HG03025 (cell line): ENCODE data around the gene RAPGEF2.
"Not testable (repeated sequence)": the region's sequence is repeated elsewhere in the genome, so short reads cannot be mapped to it uniquely, and the experiment has no call there.

ENCODE experiments used
- ATAC-seq: cut with Tn5 transposase; IDR thresholded peaks from one replicate; pipeline ENCODE4 v1.9.1; 2021; ENCODE audit warnings: mild to moderate bottlenecking, moderate library complexity; ENCODE audit not compliant: unreplicated experiment, low FRiP score

Gene RAPGEF2

DNA sequence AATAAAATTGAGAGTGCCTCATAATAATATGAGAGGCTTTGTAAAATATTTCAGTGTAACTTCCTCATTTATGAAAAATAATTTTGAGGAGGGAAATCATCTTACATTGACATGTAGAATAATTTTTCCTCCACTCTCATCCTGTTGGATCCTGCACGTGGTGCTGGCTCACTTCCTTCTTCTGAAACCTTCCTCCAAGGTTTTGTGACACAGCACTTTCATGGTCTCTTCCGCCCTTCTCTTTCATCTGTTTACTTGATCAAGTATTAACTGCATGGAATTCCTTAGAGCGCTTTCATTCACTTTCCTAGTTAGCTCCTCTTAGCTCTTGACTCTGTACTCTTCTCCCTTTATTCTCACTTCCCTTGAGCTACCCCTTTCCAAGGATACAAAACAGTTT is 246.5 kb downstream of the RAPGEF2 start:
- no peak for ATAC-seq

DNA sequence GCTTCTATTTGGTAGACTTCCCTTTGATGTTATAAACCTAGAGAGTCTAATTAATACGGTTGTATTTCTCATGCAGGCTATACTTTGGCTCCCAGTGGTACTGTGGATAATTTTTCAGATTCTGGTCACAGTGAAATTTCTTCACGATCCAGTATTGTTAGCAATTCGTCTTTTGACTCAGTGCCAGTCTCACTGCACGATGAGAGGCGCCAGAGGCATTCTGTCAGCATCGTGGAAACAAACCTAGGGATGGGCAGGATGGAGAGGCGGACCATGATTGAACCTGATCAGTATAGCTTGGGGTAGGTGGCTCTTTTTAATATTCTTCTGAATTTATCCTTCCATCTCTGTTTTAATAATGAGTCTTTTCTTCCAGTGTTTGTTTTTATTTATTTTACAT is 249.7 kb downstream of the RAPGEF2 start:
- ATAC-seq, result no peak

DNA sequence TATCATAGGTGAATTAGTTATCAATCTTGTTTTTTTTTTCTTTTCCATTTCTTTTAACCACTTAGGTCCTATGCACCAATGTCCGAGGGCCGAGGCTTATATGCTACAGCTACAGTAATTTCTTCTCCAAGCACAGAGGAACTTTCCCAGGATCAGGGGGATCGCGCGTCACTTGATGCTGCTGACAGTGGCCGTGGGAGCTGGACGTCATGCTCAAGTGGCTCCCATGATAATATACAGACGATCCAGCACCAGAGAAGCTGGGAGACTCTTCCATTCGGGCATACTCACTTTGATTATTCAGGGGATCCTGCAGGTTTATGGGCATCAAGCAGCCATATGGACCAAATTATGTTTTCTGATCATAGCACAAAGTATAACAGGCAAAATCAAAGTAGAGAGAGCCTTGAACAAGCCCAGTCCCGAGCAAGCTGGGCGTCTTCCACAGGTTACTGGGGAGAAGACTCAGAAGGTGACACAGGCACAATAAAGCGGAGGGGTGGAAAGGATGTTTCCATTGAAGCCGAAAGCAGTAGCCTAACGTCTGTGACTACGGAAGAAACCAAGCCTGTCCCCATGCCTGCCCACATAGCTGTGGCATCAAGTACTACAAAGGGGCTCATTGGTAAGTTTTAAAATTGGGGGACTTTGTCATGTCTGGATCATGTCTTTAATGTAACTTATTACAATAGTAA is 250.7 kb downstream of the RAPGEF2 start:
- ATAC-seq, result no peak

DNA sequence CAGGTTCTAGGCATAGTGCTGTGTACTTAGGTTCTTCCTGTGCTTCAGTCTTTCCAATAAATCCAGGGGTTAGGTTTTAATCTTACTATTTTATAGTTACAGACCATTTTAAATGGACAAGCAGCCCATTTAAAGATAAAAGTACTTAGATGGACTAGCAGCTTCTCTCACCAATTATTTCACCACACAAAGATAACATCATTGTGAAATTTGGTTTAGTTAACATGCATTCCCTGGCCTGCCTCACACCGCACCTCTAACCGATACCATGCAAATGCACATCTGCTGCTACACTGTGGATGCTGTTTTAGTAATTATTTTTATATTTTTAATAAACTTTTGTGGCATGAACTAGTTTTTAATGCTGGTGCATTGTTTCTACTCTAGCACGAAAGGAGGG is 252.6 kb downstream of the RAPGEF2 start:
- no peak for ATAC-seq

DNA sequence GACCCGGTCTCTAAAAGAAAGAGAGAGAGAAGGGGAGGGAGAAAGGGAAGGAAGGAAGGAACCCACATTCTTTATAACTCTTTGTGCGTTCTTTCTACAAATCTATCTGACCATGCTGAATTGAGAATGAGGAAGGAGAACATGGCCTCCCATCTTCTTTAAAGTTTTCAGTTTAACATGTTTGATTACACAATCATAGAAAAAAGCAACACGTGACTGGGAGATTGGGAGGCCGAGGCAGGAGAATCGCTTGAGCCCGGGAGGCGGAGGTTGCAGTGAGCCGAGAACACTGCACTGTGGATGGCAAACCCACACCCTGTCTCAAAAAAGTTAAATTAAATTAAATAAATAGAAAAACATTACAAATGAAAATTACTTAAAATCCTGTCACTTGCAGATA is 254.5 kb downstream of the RAPGEF2 start:
- no peak for ATAC-seq

DNA sequence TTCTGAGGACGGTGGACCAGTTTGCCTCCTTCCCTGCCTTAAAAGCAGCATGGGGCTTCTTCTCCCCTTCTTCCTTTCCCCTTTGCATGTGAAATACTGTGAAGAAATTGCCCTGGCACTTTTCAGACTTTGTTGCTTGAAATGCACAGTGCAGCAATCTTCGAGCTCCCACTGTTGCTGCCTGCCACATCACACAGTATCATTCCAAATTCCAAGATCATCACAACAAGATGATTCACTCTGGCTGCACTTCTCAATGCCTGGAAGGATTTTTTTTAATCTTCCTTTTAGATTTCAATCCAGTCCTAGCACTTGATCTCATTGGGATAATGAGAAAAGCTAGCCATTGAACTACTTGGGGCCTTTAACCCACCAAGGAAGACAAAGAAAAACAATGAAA is 255.3 kb downstream of the RAPGEF2 start:
- ATAC-seq, result no peak

DNA sequence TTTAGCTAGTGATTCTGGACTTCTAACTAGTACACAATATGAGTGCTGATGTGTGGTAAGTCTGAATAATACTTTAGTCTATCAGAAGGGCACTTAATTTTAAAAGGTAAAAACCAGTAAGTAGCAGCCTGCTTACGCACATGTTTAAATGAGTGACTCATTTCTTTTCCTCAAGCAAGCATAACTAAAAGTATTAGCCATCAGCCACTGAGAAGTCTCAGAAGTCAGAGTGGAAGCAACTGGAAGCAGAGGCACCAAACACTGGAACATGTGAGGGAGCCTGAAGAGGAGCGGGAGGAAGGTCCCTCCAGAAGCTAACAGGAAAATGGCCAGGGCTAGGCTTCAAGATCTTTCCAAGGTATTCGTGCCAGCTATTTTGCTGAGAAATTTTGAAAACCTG is 257.7 kb downstream of the RAPGEF2 start:
- ATAC-seq, result no peak

DNA sequence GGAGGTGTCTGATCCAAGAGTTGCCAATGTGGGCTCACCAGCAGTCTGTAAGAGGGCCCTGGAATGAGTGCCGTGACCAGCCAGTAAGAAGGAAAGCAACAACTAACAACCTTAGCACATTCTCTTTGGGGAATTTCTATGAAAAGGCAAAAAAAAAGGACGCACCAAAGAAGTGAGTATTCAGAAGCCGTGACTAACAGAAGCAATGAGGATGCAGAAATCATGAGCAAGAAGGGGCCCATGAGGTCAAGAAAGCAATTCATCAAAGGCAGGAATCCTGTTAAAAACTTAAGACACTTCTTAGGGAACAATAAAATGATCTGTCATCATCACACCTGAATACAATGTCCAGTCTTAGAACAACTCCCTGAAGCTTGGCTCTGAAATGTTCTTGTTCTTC is 260.5 kb downstream of the RAPGEF2 start:
- no peak for ATAC-seq

DNA sequence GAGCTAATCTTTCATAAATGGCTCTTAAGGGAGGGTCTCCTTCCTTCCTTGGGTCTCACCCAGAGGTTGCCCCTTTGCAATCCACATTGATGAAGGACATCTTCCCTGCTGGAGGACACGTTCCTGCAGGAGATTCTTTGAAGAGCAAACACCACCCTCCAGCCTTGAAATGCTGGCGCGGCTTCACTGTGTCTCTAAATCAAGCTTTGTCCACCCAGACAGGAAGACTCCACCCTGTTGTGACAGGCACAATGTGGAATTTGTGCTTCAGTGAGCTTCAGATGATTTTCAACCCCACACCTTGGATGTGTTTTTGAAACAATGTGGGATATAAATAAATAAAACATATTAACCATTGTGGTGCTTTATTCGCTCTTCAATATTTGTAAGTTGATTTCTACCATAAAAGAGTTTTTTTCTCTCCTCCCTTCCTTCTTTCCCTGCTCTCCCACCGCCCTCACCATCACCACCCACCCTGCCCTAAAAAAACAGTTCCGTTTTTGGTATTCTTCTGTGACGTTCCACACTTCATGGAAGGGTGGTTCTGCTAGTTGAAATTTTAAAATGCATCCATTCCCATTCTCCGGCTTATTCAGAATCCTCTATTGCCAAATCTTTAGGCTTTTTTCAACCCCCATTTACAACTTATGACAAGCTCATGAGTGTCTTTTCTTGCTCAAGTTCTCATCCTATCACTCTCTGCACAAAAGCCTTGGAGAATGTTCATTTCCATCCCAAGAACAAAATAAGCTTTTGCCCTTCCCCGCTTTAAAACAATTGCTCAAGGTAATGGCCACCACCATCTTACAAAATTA is 264.3 kb downstream of the RAPGEF2 start:
- no peak for ATAC-seq

DNA sequence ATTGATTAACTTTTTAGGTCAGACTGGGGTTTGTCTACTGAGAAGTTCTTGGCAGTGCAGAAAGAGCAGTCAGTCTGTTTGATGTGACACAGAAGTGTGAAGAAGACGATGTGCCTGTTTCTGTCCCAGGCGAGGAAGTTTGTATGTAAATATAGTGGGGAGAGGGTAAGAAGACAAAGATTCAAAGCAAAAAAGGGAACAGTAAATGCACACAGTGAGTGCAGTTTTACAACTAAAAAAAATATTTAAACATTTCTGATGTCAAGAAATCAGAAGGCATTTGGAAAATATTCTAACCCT is 264.9 kb downstream of the RAPGEF2 start:
- no peak for ATAC-seq

DNA sequence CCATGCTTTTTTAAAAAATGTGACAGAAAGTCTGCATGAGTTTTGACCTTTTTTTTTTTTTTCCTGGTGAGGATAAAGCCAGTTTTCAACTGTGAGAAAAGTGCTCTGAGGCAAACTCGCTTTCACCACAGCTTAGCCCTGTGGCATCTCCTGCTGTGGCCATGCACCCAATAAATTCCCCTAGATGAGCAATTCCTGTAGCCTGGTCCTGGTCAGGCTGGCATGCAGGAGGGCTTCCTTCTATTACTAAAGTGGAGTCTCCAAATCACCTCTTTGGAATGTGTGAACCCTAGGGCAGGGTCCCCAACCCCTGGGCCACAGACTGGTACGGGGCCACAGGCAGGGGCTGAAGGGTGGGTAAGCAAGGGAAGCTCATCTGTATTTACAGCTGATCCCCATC is 265.4 kb downstream of the RAPGEF2 start:
- no peak for ATAC-seq

DNA sequence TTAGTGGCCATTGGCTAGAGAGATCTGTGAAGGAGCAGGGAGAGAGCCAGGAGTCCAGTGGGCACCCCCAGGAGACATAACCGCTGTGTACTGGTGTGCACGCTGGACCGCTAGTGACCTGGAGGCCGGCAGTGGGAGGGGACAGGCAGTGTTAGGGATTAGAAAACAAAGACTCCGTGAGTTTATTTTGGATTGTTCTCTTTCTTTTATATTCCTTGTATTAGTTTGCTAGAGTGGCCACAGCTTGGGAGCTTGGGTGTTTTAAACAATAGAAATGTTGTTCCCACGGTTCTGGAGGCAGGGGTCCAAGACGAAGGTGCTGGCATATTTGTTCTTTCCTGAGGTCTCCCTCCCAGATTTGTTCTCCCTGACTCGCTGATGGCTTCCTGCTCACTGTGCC is 266.4 kb downstream of the RAPGEF2 start:
- ATAC-seq, result no peak

DNA sequence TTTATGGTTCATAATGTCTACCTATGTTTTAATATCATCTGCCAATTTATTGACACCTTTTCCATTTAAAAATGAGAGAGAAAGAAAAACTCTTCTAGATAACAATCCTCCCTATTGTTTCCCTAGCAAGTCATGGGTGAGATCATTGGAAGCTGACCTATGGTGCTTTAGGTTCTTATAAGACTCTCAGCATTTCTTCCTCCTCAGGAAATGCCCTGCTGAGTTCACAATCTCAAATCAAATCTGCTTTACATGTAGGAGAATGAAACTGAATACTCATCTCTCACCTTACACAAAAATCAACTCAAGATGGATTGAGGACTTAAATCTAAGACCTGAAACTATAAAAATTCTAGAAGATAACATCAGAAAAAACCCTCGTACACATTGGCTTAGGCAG is 267.4 kb downstream of the RAPGEF2 start:
- ATAC-seq, result no peak

DNA sequence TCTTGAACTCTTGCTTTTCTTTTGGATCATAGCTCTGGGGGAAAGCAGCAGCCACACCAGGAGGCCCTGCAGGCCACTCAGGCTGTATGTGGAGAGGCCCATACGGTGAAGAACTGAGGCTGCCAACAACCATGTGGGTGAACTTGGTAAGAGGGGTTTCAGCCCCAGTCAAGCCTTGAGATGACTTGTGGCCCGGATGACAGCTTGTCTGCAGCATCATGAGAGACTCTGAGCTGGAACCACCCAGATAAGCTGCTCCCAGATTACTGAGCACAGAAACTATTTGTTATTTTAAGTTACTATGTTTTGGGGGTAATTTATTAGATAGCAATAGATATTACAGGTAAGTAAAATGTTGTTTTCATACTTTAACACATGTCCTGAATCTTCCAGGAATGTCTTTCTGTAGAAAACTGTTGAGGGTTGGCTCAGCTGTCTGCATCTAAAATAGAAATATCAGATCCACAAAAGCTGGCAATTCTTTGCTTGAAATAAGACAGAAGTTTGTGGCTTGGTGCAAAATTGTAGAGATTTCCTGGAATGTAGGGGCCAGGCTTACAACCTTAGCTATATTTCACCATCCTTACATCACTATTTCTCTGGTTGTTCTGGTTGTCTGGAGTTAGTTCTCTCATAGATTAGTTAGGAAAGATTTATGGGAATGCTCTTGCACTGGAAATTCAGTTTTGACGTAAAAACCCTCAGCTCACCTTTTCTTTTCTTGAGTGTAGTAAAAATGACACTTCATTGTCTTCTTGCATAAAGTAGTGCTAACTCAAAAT is 272.1 kb downstream of the RAPGEF2 start:
- no peak for ATAC-seq

DNA sequence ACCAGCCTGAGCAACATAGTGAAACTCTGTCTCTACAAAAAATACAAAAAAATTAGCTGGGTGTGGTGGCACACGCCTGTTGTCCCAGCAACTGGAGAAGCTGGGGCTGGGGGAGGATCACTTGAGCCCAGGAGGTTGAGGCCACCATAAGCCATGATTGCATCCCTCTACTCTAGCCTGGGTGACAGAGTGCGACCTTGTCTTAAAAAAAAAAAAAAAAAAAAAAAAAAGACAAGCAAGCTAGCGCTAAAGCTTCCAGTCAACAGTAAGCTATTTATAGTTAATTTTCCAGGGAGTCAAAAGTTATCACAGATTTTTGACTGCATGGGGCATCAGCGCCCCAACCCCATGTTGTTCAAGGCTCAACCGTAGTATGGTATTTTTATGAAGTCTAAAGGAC is 273.4 kb downstream of the RAPGEF2 start:
- no peak for ATAC-seq

DNA sequence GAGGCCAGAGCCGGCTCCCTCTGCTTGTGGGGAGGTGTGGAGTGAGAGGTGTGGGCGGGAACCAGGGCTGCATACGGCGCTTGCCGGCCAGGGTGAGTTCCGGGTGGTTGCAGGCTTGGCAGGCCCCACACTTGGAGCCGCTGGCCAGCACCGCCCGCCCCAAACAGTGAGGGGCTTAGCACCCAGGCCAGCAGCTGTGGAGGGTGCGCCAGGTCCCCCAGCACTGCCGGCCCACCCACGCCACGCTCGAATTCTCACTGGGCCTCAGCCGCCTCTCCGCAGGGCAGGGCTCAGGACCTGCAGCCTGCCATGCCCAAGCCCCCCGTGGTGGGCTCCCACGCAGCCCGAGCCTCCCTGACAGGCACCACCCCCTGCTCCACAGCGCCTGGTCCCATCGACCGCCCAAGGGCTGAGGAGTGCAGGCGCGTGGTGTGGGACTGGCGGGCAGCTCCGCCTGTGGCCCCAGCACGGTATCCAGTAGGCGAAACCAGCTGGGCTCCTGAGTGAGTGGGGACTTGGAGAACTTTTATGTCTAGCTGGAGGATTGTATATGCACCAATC is 275.3 kb downstream of the RAPGEF2 start:
- no peak for ATAC-seq

DNA sequence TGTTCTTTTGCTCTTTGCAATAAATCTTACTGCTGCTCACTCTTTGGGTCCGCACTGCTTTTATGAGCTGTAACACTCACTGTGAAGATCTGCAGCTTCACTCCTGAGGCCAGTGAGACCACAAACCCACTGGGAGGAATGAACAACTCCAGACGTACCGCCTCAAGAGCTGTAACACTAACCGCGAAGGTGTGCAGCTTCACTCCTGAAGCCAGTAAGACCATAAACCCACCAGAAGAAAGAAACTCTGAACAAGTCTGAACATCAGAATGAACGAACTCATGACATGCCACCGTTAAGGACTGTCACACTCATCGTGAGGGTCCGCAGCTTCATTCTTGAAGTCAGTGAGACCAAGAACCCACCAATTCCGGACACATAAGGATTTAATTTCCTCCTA is 276.2 kb downstream of the RAPGEF2 start:
- not testable (repeated sequence) for ATAC-seq

DNA sequence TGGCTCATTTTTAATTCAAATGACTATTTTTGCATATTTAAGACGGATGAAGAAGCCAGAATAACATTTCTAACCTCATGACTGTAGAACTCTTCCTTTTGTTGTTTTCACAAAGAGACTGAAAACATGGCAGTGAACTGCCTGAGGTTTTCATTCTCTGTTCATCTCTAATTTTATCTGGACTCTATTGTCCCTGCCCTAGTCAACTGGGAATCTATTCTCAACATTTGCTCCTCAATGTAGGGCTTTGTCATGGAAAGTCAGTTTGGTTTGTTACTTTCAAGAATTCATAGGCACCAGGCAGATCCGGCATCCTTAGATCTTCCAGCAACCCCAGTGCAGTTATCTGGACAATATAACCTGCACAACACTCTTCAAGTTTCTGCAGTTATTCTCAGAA is 277.0 kb downstream of the RAPGEF2 start:
- no peak for ATAC-seq

DNA sequence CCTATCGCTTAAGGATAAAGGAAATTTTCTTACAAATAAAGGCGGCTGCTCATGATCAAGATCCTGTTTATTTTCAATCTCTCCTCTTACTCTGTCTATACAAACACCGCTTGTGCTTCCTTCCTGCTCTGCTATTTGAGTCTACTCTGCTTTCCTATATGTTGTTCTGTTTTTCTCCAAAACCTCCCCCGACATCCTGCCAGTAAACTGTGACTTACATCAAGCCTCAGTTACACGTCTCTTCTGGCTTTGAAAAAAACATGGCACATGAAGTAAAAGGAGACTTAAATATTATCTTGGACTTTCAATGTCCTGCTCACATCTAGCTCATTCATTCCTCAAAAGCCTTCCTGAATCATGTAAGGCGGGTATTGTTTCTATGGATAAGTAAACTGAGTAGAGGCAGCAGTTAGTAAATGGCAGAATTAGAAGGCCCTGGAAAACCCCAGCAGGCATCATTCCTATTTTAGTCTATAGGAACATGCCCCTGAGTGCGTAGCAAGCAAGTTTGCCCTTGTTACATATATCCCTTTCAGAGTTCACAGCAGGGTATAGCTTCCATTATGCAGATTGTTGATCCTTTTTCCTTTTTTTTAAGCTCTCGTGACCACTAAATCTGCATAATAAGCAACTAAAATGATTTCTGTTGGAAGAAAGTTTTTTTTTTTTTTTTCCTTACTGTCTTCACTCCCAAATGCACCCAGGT is 280.1 kb downstream of the RAPGEF2 start:
- ATAC-seq, result no peak

DNA sequence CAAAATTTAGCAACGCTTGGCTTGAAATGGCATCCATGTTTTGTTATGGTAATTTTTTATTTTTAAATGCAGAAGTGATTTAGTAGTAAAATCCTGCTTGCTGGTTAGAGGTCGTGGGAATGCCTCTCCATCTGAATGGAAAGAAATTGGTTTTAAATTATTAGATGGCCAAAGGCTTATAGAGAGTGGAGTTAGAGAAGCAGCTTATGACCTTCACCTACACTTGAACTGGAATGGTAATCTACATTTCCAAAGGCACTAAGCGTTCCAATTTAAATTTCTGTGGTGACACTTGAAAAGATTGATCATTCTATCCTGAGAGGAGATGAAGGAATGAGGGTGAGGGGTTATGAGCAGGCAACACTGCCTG is 280.7 kb downstream of the RAPGEF2 start:
- no peak for ATAC-seq

DNA sequence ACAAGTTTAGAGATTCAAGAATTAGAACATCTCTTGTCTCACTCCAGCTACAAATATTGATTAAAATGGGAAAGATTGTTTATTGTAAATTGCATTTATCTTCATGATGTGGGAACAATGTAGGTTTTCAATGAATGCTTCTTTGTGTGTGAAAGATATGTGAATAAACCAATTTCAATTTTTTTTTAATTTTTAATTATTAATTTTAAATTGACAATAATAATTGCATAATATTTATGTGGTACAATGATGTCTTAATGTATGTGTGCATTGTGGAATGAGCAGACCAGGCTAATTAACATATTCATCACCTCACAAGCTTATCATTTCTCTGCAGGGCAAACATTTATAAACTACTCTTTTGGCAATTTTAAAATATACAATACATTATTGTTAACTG is 281.1 kb downstream of the RAPGEF2 start:
- ATAC-seq, result no peak
